ENCODE results near the gene UBE3B. TPM values are rescaled to one million over a fixed set of nuclear protein-coding genes. Genes with fewer than 3 reads are reported as not detected.

Gene UBE3B
- total RNA-seq, 2 donors from 2014 or later = 32.0 to 39.8 TPM

GRCh38 chr12:109460538-109460937 lies 16.9 kb upstream of the UBE3B start:
- TF ChIP-seq, protein P1, sequence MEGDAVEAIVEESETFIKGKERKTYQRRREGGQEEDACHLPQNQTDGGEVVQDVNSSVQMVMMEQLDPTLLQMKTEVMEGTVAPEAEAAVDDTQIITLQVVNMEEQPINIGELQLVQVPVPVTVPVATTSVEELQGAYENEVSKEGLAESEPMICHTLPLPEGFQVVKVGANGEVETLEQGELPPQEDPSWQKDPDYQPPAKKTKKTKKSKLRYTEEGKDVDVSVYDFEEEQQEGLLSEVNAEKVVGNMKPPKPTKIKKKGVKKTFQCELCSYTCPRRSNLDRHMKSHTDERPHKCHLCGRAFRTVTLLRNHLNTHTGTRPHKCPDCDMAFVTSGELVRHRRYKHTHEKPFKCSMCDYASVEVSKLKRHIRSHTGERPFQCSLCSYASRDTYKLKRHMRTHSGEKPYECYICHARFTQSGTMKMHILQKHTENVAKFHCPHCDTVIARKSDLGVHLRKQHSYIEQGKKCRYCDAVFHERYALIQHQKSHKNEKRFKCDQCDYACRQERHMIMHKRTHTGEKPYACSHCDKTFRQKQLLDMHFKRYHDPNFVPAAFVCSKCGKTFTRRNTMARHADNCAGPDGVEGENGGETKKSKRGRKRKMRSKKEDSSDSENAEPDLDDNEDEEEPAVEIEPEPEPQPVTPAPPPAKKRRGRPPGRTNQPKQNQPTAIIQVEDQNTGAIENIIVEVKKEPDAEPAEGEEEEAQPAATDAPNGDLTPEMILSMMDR (conservative IDR thresholded peaks at IDR 0.05) = no peak
- WGBS, 2 experiments (ENCODE audit: insufficient coverage in 1 of 2, insufficient read length in 1 of 2) = 93 to 94% methylated on average over 6 to 13 of the region's 13 CpGs
- peak; percentile 59 for DNase-seq

GRCh38 chr12:109461049-109461845 lies 16.2 kb upstream of the UBE3B start:
- no peak overlapping the region for H3K4me3 ChIP-seq (ENCODE audit: low read length)
- no peak overlapping the region for H3K4me3 Mint-ChIP-seq
- no peaks in the 10 kb centered on the region for H3K27me3 Mint-ChIP-seq (ENCODE audit: insufficient read depth)
- no peaks in the 10 kb centered on the region for H3K27me3 ChIP-seq (ENCODE audit: control insufficient read depth, insufficient read depth, low read length, poor library complexity, severe bottlenecking)
- no peaks in the 10 kb centered on the region for H3K9me3 Mint-ChIP-seq
- peaks cover 29% of the 10 kb centered on the region for H3K4me1 ChIP-seq (ENCODE audit: control insufficient read depth, insufficient read depth, low read length)
- peaks cover 40% of the 10 kb centered on the region for H3K36me3 Mint-ChIP-seq (ENCODE audit: low read depth)
- H3K9ac ChIP-seq (ENCODE audit: extremely low read depth, low read length, poor library complexity, severe bottlenecking) = no peak overlapping the region
- no peak for DNase-seq
- peak overlapping the region; percentile 89 for H3K27ac Mint-ChIP-seq
- H3K4me1 Mint-ChIP-seq = peaks cover 66% of the 10 kb centered on the region
- no peaks in the 10 kb centered on the region for H3K9me3 ChIP-seq (ENCODE audit: control insufficient read depth, low read length)
- WGBS, 2 experiments (ENCODE audit: insufficient coverage in 1 of 2, insufficient read length in 1 of 2) = 79 to 96% methylated on average over 5 to 8 of the region's 8 CpGs
- peaks cover 57% of the 10 kb centered on the region for H3K36me3 ChIP-seq (ENCODE audit: control insufficient read depth, insufficient read depth, low read length)
- TF ChIP-seq, protein P1 (conservative IDR thresholded peaks at IDR 0.05) = no peak
- peak overlapping the region; percentile 97 for H3K27ac ChIP-seq (ENCODE audit: low read depth, low read length)

More at GRCh38 chr12:109460538-109460937, 16.9 kb upstream of the UBE3B start:
- peak overlapping the region; percentile 97 for H3K27ac ChIP-seq (ENCODE audit: low read depth, low read length)
- no peak overlapping the region for H3K4me3 ChIP-seq (ENCODE audit: low read length)
- Mint-ChIP-seq H3K36me3 (ENCODE audit: low read depth) (peaks cover 43% of the 10 kb centered on the region), H3K4me1 (peaks cover 66% of the 10 kb centered on the region), H3K27ac (peak overlapping the region; percentile 55), H3K9me3 (no peaks in the 10 kb centered on the region), H3K27me3 (ENCODE audit: insufficient read depth) (no peaks in the 10 kb centered on the region), H3K4me3 (no peak overlapping the region)
- peaks cover 29% of the 10 kb centered on the region for H3K4me1 ChIP-seq (ENCODE audit: control insufficient read depth, insufficient read depth, low read length)
- H3K9me3 ChIP-seq (ENCODE audit: control insufficient read depth, low read length) = no peaks in the 10 kb centered on the region
- H3K36me3 ChIP-seq (ENCODE audit: control insufficient read depth, insufficient read depth, low read length) = peaks cover 58% of the 10 kb centered on the region
- no peak overlapping the region for H3K9ac ChIP-seq (ENCODE audit: extremely low read depth, low read length, poor library complexity, severe bottlenecking)
- no peaks in the 10 kb centered on the region for H3K27me3 ChIP-seq (ENCODE audit: control insufficient read depth, insufficient read depth, low read length, poor library complexity, severe bottlenecking)

- Mint-ChIP-seq H3K27me3 (ENCODE audit: insufficient read depth) (no peaks in the 10 kb centered on the region), H3K9me3 (no peaks in the 10 kb centered on the region), H3K27ac (peak overlapping the region; percentile 89), H3K36me3 (ENCODE audit: low read depth) (peaks cover 38% of the 10 kb centered on the region), H3K4me1 (peaks cover 66% of the 10 kb centered on the region), H3K4me3 (no peak overlapping the region)
- Histone ChIP-seq H3K4me1 (ENCODE audit: control insufficient read depth, insufficient read depth, low read length) (peaks cover 29% of the 10 kb centered on the region), H3K9me3 (ENCODE audit: control insufficient read depth, low read length) (no peaks in the 10 kb centered on the region), H3K27me3 (ENCODE audit: control insufficient read depth, insufficient read depth, low read length, poor library complexity, severe bottlenecking) (no peaks in the 10 kb centered on the region), H3K9ac (ENCODE audit: extremely low read depth, low read length, poor library complexity, severe bottlenecking) (no peak overlapping the region), H3K4me3 (ENCODE audit: low read length) (no peak overlapping the region), H3K27ac (ENCODE audit: low read depth, low read length) (peak overlapping the region; percentile 97), H3K36me3 (ENCODE audit: control insufficient read depth, insufficient read depth, low read length) (peaks cover 57% of the 10 kb centered on the region)
- WGBS, 2 experiments (ENCODE audit: insufficient coverage in 1 of 2, insufficient read length in 1 of 2) = 73 to 87% methylated on average over 6 to 13 of the region's 13 CpGs
- DNase-seq = peak; percentile 64
- TF ChIP-seq, protein P1 (conservative IDR thresholded peaks at IDR 0.05) = no peak
Measured at GRCh38 chr12:109461846-109462756, 15.3 kb upstream of the UBE3B start.
